HG02852 (cell line): ENCODE measurements around the gene FRAT2.
A peak's percentile ranks its signal among the peaks of the same experiment; 100 is the strongest.
"Not testable (repeated sequence)": the region's sequence is repeated elsewhere in the genome, so short reads cannot be mapped to it uniquely, and the experiment has no call there.

ENCODE experiments used
- ATAC-seq: cut with Tn5 transposase; IDR thresholded peaks from one replicate; pipeline ENCODE4 v1.9.1; 2021; ENCODE audit warnings: mild to moderate bottlenecking, moderate library complexity; ENCODE audit not compliant: unreplicated experiment

The FRAT2 gene

DNA sequence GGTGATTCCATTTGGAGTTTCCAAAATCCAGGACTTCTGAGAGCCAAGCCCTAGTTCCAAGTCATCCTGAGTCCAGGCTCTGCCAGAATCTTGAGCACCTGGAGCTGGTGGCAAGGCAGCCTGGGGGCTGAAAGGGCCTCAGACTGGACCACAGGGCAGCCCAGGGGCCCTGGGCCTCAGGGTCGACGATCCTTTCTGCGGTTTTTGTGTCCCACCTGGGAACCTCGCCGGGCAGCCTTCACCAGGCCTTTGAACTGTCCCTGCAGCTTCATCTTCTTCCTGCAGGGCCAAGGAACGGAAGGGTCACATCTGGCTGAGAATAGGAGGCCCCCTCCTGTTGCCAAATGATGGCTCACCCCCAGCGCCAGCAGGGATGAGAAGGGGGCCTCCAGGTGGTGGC is 22.4 kb upstream of the FRAT2 start:
- no peak for ATAC-seq

DNA sequence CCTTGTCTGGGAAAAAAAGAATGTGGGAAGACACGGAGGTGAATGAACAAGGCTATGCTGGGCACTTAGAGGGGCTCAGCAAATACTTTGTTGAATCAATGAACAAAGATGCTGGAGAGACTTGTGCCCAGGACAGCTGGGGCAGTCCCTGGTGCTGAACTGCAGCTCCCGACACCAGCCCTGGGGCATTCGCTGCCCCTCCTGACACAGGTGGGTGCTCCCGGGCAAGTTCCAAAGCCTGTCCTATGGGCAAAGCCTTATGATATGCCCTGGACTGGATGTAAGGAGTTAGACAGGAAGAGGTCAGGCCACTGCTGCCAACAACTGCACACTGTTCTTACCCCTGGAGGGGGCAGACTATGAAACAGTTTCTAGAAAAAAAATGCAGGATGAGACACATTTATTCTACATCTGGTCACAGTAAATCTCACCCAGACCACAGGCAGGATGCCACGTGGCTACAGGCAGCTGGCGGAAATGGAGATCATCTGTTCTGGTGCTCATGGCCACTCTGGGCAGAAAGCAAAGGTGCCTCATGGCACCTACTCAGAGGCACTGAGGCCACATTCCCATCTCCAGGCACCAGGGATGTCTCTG is 21.9 kb upstream of the FRAT2 start:
- ATAC-seq = no peak

DNA sequence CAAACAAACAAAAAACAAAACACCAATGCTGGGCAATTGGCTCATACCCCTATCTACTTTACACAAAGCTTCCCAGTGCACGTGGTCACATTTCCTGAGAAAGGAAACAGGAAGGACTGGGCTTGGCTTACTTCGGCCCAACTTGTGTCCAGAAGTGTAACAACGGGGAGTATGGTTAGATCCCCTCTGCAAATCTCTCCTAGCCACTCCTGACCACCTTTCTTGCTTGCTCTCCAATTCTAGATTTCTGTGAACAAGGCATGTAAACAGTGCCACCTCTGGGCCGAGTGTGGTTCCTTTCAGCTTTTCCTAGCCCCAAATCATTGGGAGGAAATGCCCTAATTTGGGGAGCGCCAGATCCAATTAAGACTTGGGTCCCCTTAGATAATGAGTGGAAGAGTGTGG is 21.0 kb upstream of the FRAT2 start:
- no peak for ATAC-seq

DNA sequence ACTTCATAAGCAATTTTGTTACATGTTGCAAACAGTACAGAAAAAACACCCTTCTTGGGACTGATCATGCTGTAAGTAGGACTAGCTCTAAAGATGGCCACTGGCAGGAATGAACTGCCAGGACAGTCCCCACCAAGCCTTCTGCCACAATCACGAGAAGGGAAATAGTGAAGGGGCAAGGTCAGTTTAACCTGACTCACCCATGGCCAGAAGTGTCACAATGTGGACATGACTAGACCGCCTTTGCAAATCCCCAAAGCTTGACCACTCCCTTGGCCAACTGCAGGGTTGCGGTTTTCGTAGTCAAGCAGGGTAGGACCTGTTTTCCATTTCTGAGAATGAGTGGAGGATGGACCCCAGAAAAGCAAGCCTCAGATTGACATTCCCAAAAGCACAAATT is 19.4 kb upstream of the FRAT2 start:
- no peak for ATAC-seq

DNA sequence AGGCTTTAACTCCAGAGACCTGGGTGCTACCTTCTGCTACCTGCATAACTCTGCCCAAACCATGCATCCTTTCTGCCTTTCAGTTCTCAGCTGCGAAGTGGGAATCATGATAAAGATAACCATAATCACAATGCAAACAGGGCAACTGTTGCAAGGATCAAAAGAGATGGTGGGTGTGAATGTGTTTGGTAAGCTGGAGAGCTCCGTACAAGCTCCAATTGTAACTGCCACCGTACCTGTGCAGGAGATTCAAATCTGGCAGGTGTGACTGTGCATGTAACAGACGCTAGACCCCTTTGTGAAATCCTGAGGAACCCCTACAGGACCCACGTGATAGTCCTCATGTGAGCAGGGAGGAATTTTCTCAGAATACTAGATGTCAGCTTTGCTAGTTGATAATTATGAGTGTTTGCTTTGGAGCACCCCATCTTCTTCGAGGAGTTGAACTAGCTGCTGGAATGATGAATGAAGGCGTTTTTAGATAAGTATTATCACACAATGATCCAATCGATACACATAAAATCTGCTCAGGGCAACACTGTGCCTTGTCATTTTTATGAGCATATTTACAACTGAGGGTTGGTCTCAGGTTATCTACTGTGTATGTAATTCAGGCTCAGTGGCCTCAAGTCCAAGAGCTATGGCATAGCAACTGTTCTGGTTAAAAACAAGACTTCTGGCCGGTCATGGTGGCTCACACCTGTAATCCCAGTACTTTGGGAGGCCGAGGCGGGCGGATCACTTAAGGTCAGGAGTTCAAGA is 15.4 kb upstream of the FRAT2 start:
- ATAC-seq = no peak

DNA sequence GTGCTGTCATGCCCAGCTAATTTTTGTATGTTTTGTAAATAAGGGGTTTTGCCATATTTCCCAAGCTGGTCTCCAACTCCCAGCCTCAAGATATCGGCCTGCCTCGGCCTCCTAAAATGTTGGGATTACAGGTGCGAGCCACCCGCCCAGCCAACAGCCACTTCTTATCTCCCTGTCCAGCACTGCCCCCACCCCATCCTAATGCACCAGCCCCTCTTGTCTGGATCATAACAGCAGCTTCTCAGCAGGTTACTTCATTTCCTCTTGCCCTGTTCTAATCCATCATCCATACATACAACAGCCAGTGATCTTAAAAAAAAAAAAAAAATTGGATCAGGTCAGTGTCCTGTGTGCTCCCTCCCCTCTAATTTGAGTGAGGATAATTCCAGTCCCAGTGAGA is 12.8 kb upstream of the FRAT2 start:
- ATAC-seq = no peak

DNA sequence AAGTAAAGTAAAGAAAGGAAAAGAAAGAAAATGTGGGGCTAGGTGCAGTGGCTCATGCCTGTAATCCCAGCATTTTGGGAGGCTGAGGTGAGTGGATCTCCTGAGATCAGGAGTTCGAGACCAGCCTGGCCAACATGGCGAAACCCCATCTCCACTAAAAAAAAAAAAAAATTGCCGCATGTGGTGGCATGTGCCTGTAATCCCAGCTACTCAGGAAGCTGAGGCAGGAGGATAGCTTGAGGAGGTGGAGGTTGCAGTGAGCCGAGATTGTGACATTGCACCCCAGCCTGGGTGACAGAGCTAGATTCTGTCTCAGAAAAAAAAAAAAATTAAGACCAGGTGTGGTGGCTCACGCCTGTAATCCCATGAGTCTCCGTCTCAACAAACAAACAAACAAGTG is 9.1 kb upstream of the FRAT2 start:
- not testable (repeated sequence) for ATAC-seq

DNA sequence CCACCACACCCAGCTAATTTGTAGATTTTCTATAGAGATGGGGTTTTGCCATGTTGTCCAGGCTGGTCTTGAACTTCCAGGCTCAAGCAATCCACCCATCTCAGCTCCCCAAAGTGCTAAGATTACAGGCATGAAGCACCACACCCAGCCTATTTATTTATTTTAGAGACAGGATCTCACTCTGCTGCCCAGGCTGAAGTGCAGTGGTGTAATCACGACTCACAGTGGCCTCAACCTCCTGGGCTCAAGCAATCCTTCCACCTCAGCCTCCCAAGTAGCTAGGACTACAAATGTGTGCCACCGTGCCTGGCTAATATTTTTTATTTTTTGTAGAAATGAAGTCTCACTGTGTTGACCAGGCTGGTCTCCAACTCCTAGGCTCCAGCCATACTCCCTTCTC is 6.9 kb upstream of the FRAT2 start:
- no peak for ATAC-seq

DNA sequence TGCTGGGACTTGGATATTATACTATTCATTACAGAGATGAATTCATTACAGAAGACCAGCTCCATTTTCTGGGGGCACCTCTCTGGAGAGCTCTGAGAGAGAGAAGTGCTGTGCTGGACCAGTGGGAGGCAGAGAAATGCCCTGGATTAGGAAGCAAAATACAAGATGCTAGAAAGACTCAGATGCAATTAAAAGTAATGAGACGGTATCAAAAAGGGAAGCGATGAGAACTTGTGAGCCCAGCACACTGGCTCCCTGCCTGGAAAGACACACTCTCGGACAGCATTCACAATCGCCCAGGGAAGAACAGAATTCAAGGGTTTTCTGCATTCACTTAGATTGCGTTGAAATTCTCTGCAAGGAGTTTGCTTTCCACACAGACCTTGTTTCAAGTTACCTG is 3.5 kb upstream of the FRAT2 start:
- ATAC-seq = no peak

DNA sequence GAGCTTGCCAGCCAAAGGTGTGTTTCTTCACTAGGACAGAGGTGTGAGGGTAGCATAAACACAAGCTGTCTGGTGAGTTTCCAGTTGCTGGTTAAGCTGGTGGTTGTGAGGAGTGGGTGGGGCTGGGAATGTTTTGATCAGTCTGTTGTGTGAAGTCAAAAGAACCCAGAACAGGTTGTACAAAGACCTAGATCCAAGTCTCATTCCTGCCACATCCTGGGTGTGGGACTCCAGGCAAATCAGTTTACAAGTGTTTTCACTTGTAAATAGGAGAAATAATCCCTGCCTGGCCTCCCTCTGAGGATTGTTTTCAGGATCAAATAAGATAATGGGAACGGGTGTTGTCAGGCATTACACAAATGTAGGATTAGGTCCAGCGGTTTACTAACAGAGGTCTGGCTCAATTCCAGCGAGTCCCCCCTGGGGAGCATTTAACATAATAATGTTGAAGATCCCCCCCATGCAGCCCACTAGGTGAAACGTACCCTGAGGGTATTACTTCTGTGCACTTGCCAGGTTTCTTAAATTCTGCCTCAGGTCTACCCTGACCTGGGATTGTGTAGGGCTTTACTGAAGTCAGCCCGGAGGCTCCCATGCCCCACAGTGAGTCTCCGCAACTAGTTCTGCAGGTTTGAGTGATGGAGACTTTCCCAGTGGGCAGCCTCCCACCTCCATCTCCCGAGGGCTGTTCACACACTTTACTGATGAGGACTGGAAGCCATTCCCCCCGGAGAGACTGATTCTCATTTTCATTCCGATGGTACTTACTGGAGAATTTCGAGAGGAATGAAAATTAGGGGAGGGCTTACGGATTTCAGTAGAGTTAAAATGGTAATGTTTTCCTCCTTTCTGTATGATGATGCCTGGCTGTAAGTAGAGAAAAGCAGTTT is 2.7 kb upstream of the FRAT2 start:
- no peak for ATAC-seq

DNA sequence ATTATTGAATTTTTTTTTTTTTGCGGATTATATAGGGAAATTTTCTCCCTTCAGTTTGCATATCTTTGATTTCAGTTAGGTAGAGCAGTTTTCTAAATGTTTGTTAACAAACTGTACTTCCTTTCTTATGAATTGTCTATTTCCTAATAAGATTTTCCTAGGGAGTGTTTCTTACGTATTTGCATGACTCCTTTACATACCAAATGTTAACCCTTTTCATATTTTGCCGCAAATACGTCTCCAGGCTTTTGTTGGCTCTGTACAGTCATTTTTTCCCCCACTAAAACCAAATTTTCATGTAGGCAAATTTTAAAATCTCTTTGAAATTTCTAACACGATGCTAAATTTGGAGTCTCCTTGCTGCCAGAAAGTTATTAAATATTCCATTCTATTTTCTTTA is 1.9 kb upstream of the FRAT2 start:
- no peak for ATAC-seq

DNA sequence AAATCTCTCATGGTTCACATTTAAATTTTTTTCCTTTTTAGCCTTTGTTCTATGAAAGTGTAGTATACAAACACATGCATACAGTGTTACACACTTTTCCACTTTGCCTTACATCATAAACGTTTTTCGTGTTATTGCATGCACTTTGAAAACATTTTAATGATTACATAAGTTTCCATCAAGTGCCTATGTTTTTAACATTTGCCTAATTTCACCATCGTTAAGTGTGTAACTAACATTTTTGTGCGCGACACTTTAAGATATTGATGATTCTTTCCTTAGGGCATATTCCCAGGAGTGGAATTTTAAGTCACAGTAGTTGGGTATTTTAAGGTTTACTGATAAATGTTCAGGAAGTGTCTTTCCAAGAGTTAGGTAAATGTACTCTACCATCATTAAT is 1.5 kb upstream of the FRAT2 start:
- ATAC-seq = no peak

DNA sequence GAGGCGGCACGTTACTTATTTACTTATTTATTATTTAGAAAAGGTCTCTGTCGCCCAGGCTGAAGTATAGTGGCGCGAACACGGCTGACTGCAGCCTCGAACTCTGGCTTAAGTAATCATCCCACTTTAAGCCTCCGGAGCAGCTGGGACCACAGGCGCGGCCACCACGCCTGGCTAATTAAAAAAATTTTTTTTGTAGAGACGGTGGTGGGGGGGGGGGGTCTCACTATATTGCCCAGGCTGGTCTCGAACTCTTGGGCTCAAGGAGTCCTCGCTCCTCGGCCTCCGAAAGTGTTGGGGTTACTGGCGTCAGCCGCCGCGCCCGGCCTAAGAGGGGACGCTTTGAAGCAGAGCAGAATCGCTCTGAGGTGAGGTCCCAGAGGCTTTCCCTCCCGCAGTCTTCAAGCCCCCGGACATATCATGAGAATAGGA is 675 bp upstream of the FRAT2 start:
- no peak for ATAC-seq

DNA sequence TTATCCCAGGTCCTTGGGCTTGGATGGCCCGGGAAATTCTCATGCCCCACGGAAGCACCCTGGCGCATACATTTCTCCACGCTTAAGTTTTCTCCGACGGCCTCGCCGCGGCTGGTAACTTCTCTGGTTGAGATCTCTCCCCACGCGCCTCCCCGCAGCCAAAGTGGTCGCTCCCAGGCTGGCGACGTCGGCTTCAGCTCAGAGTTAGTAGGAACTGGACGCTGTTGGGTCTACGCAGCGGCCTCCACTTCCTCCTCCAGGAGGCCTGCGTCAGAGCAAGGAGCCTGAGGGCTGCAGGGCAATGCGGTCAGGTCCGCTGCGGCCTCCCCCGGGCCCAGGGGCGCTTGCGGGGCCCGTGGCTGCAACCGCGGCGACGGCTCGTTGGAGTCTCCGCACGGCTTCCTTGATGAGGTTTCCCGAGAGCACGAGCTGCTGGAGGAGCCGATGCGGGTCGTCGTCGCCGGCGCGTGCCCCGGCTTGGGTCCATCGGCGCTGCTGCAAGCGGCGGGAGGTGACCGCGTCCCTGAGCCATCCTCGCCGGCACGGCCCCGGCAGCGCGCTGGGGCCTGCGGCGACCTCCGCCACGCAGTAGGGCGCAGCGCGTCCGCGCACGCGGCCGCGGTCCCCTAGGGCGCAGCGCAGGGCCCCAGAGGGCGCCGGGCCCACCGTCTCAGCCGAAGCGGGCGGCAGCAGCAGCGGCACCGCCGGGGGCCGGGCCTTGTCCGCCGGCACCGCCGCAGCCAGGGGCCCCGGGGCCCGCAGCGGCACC is 744 bp downstream of the FRAT2 start:
- peak; percentile 28 for ATAC-seq

DNA sequence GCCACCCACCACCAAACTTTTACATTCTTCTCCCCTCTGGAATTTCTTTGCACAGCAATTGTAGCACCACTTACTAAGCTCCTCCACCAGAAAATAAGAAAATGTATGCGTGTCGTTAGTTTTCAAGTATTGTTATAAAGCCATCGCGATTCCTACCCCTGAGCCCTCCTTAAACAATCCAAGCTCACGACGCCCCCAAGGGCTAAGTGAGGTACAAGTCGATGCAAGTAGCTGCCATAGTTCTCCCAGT is 1.3 kb downstream of the FRAT2 start:
- no peak for ATAC-seq

DNA sequence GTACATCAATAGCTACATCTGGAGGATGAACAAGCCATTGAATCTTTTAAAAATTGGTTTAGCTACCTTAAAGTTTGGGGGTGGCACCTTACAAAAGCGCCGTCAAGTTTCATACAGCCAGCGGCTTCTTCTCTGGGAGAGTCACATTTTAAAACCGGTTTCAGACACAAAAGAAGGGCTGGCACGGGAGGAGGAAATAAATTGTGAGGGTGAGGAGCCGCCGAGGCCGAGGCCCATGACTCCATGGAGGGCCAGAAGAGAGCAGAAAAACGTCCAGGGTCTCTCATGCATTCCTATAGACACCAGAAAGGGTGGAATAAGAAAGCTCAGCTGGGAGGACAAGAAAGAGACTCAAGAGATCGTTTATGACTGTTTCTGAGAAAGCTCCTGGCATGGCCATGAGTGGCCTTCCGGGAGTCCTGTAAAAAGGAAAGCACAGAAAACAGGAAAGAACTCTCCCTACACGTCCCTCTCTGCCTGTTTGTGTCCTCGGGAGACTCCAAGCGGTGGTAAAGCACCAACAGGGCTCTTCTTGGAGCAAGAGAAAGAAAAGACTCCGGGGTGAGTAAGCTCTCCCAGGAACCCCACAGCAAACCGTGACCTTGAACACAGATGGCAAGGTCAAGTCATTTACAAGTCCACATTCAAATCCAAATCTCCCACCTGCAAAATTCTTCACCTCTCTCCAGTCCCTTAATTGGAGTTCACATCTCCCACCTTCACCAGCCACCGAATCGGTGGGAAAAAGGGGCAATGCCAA is 1.8 kb downstream of the FRAT2 start:
- no peak for ATAC-seq

DNA sequence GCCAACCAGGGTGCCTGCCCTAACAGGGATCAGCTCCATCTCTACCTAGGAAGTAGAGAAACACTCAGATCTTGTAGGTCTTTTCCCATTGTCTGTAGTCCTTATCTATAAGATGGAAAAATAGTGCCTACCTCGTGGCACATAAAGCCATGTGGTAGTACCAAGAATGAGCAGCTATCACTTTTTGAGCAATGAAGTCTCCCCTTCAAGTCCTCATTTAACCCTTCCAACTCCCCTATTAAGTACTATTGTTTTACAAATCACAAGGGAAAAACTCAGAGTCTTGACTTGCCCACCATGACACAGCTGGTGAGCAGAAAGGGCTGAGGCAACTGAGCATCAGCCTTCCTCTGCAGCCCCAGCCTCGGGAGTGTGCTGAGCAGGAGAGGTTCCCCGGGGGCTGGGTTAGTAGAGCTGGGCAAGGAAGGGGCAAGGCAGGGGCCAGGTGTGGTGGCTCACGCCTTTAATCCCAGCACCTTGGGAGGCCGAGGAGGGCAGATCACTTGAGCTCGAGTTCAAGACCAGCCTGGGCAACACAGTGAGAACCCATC is 3.3 kb downstream of the FRAT2 start:
- ATAC-seq = no peak

DNA sequence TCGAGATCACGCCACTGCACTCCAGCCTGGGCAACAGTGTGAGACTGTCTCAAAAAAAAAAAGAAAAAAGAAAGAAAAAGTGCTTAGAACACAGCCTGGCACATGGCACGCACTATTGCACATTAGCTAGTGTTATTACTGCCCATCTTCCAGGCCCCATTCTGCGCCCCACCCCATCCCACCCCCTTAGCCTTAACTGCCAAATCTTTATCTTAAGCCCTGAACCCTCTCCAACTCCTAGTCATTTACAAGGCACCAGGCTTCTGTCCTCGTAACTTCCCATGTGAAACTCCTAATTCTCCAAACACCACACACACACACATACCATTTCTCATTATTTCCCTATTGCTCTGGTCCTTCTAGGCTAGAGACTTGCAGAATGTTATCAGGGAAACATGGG is 4.8 kb downstream of the FRAT2 start:
- no peak for ATAC-seq

DNA sequence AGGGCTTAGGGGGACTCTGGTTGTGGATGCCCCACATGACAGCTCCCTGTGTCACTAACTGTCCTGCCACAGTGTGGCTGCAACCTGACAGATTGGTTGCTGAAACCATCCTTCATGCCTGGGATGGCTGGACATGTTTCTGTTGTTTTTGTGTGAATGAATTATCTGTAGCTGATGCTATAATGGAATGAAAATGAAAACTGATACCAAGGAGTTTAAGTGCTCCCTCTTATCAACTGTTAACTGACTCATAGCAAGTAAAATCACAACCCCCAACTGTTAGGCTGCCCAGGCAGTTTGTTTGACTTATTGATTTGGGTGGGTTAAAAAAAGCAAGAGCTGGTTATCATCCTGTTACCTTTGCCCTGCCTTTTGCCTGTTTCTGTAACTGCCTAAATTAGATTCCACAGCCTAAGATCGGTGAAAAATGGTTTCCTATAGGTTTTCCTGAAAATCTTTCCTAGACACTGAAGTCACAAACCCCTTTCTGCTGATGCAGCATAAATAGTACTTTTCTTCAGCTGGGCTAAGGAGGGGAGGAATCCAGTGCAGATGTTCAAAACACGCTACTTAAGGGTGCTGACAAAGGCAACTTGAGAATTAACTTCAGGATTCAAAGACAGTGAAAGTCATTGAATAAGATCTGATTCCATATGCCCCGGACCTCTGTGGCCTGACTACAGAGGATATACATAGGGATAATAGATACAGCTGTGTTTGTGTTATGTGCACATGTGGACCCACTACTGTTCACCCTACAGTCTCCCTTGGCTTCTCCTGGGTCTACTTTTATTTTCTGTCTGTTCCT is 5.7 kb downstream of the FRAT2 start:
- ATAC-seq = no peak
